Forelimb muscle (tissue), 1 donor: ENCODE data around the gene LANCL1. TPM values are rescaled to one million over a fixed set of nuclear protein-coding genes. Genes with fewer than 3 reads are reported as not detected.

Source experiments
- DNase-seq: peaks from one replicate; pipeline ENCODE4 v3.0.0-alpha.2; 2013; ENCODE audit warnings: low read depth
- polyA plus RNA-seq: library from polyadenylated mRNA; unstranded; fragments of 120-200 nt; gene quantifications from one replicate; pipeline ENCODE4 v1.2.1, GENCODE V29; 2013; ENCODE audit not compliant: insufficient read length

Gene LANCL1, protein sequence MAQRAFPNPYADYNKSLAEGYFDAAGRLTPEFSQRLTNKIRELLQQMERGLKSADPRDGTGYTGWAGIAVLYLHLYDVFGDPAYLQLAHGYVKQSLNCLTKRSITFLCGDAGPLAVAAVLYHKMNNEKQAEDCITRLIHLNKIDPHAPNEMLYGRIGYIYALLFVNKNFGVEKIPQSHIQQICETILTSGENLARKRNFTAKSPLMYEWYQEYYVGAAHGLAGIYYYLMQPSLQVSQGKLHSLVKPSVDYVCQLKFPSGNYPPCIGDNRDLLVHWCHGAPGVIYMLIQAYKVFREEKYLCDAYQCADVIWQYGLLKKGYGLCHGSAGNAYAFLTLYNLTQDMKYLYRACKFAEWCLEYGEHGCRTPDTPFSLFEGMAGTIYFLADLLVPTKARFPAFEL
- 52.4 TPM for polyA plus RNA-seq

DNA sequence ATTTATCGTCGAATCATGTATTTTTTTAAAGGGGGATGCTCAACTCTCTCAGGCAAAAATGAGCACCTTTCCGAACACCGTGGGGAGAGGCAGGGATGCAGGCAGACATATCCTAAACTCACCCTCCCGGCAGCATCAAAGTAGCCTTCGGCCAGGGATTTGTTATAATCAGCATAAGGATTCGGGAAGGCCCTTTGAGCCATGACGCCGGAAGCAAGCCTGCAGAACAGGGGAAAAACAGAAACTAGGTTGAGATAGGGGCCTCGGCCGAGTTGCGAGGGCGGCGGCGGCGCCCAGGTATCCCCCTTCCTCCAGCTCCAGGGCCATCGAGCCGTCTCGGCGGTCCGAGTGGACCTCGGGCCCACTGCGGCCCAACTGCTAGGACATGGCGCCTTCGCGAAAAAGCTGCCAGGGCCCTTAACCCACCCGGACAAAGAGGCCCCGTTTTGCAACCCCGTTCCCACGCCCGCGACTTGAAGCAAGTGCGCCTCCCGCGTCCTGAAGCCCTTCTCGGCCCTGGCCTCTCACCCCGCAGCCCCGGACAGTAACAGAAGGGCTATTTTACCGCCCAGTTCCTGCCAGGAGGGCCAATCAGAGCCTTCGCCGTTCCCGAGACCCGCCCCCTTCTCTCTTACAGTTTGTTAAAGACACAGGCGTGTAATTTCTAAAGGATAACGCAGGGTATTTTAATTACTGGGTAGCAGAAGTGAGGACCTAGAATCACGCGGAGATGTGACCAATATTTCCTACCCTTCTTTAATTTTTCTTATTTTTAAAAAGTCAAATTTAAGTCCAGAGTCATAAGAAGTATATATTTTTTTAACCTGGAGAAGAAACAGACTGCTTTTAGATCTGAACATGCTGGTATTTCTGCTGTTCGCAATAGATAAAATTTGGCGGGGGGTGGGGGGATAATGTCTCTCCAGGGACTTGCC, at the start of gene LANCL1:
TSS of gene LANCL1 (minus strand) at position 566 of the 935 bp plus-strand sequence. CDS start at position 203, 363 bp downstream.
- peak; percentile 58 for DNase-seq

DNA sequence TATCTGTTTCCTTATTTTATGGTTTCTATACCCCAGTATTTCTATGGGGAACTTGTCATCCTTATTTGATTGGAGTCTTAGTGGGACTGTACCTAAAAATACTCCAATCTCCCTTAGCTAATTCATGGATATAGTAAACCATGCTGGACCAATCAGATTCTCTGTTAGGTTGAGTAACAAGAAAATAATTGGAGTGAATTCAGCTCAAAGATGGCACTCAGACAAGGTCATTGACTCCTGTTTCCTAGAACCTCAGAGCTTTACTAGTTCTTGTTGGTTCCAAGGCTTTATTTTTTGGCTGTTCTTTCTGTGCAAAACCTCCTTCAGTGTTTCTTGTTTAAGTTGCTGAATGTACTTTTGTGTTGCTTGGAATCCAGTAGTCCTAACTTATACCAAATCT, 48.0 kb upstream of the LANCL1 start:
- no peak for DNase-seq

DNA sequence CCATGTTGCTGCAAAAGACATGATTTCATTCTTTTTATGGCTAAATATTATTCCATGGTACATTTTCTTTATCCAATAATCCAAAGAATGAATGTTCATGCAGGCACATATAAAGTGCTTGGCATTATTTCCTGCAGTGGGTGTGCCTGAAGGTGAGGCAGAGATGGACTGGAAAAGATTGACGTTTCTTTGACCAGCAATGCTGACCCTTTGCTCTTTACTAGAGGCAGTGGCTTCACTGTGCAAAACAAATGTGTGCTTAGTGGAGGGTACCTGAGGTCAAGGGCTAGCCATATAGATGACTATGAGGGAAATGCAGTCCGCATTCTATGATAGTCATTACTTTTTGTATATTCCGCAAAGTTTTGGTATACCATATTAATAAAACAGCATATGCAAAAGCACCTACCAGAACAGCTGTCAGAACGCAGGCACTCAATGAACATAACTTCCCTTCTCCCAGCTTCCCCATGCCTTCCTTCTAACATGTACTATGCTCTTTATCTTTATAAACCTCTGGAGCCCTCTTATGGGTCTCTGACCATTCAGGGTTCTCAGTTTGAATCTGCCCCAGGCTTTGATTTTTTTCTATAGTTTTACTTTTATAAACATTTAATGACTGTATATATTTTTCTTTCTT, 47.2 kb upstream of the LANCL1 start:
- DNase-seq = no peak

DNA sequence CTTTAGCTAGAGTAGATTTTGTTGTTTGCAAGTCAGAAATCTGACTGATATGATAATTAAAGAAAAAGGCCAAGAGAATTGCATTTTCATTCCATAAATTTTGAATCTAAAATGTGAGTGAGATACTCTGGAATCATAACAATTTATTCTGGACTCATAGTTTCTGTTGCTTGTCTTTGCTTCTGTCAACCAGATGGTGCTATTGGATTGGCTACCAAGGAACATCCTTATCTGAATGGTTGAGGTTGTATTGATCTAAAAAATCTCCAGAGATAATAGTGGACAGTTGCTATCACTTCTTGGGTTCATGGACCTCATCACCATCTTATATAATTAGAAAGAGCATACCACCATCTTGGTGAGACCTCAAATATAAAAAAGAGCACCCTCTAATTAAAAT, 45.8 kb upstream of the LANCL1 start:
- DNase-seq = no peak

DNA sequence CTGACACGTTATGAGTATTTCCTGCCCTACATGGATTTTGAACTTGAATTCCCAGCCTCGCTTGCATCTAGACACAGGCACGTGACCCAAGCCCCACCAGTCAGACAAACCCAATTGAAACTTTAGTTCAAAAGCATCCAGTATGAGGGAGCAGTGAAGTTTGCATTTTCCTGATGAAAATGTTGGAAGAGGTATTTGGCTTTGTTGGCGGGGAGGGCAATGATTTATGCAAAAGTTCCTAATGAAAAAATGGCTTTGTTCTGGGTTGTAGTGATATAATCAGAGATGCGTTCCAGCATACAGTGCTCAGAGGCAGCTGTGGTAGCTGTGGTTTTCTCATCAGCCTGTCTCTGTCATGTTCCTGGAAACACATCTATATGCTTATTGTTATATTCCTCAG, 43.0 kb upstream of the LANCL1 start:
- no peak for DNase-seq

DNA sequence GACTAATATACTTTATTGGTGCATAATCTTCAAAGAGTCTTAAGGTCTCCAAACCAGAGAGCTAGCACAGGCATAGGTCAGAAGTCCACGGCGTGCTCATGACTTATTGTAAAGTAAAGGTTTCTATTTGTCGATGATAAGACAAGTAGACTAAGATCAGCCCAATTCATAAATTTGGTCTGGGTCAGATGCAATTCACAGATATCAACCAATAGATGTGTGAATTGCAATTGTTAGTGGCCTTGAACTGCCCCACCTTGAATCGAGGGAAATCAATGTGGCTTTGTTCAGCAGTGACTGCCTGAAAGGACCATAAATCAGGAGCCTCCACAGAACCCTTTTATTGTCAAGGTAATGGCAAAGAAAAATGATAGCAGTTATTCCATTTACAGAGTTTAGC, 40.7 kb upstream of the LANCL1 start:
- no peak for DNase-seq

DNA sequence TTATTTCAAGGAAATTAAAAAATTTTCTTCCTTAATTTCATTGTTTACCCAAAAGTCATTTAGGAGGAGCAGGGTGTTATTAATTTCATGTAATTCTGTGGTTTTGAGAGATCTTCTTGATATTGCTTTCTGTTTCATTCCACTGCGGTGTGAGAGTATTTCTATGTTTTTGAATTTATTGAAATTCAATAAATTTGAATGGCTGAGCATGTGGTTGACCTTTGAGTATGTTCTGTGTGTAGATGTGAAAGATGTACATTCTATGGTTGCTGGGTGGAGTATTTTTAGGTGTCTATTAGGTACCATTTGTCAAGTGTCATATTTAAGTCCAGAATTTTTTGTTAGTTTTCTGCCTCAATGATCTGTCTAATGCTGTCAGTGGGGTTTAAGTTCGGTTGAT, 39.4 kb upstream of the LANCL1 start:
- DNase-seq = no peak

DNA sequence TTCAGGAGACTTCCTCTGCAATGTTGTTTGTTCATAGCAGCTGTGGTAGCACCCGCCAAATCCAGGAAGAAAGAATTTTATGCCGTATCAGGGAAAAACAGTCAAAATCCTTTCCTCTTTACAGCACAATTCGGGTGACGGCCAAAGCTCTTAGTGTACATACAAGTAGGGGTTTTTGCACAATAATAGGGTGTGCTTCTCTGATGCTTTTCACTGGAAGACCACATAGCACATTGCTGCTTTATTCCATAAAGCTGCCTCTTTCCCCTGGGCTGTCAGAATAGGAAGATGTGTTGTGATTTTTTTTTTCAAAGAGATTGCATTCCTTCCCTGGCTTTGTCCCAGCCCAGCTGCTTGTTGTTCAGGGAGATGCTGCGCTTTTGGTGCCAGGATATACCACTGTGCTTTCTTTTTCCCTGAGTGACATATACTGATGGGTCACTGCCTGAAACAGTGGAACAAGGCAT, 27.2 kb upstream of the LANCL1 start:
- peak; percentile 29 for DNase-seq

DNA sequence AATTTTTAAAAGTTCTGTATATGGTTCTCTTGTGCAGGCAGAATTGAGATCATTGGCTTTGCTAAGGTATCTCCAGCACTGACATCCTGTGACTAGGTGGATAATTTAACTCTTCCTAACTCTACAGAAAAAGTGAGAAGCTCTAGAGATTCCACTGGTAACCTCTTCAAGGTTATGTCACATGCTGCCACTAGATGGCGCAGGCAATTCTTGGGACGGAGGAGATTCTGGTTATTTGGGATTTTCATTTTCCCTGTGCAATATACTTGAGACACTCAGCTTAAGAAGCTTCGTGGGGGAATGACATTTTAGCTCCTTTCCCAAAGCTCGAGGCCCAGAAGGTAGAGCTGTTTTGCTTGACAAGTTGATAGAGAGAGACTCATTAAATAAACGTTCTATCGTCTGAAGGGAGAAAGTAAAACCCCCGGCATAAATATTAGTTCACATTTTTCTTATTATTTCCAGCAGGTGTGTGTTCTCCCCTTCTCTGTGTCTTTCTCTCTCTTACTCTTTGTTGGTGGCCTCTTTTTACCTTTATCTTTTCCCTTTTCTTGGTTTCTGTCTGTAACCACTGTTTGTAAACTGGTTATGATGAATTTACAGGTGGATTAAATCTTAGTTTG, 26.6 kb upstream of the LANCL1 start:
- peak; percentile 41 for DNase-seq

DNA sequence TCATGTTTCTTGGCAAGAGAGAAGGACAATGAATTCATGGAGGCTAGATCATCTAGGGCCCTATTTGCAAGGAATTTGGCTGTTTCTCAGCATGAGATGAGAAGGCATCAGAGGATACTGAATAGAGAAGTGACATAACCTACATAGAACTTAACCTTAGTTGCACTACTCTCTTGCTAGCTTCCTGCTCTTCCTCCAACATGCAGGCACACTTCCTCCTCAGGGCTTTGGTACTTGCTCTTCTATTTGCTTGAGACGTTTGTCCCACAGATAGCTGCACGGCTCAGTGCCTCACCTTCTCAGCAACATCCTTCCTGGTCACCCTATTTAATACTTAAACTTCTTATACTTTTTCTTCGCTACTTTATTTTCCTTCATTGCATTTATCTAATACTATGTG, 20.0 kb upstream of the LANCL1 start:
- DNase-seq = no peak

DNA sequence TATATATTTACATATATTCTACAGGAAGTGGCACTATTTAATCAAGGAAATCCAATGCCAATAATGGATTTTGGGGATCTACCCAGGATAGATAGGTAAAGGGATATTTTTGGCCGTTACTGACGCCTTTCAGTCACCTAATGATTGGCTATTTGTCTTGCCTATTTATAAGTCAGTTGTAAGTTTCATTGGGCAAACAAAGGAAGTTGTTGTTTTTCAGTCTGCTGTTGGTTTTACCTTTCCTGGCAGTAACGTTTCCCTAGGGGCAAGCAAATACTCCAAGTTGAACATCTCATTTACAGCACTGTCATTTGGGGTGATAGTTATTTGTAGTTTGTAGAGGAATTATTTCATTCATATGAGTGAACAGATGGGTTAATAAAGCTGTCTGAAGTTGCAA, 17.0 kb upstream of the LANCL1 start:
- no peak for DNase-seq

DNA sequence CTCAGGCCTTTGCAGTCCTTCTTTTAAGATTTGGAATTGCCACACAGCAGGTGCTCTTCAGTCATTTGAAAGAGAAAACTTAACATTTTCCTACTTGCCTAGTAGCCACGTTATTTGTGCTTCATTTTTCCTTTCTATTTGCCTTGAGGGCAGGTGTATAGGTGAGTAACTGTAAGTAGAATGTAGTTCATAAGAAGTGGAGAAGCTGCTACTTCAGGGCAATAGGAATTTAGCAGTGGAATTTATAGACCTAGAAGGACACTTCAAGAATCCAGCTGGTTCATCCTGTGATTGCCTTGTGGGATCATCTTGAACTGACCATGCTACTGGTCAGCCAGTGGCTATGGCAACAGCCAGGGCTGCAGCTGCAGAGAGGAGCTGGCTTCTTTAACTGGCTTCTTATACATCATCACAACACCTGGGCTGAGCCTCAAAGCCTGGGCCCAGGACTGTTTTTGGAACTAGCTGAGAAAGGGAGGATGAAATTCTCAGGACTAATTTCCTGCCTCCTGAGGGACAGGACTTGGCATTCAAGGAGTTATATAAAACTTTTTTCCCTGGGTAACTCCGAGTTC, 5.1 kb upstream of the LANCL1 start:
- DNase-seq = peak; percentile 56

DNA sequence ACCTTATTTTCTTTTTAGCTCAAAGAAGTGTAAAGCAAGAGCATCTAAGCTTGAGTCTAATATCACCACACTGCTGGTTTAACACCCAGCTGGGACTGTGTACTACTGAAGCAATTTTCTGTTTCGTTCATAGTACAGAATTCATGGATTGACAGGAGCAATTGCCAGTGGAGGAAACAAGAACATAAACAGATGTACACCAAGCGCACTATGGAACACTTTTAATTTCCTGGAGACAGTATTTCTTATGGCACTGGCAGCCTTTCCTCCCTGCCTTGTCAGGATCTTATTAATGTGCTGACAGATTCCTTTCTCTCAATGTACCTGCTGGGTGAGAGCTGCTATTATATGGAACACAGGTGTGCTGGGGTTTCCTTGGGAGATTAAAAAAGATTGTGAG, 4.2 kb upstream of the LANCL1 start:
- no peak for DNase-seq

DNA sequence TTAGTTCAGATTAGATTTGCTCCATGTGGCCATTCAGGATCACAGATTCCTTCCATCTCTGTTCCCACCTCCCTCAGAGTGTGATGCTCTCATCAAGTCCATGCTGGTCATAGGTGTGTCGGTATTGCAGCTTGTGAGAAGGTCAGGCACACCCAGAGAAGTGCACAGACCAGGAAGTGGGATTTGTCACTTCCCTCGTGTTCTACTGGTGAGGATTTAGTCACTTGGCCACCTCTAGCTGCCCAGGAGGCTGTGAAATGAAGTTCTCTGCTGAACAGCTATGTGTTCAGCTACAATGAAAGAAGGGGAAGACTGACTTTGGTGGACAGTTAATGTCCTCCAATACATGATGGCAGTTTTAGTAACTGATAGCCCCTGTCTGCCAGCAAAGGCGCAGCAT, 3.5 kb upstream of the LANCL1 start:
- no peak for DNase-seq

DNA sequence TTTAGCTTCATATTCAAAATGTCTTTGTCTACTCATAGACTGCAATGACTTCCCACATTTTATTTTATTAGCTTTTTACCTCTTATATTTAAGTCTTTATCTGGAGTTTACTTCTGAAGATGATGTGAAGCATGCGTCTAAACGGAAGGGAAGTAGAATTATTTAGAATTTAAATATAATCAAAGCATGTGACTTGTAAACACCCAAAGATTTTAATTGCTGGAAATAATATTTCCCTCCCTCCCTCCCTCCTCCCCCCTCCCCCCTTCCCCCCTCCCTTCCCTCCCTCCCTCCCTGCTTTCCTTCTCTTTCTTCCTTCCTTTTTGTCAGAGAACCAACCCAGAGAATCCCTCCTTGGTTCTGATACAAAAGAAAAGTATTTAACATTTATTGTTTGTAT, 2.1 kb upstream of the LANCL1 start:
- no peak for DNase-seq

DNA sequence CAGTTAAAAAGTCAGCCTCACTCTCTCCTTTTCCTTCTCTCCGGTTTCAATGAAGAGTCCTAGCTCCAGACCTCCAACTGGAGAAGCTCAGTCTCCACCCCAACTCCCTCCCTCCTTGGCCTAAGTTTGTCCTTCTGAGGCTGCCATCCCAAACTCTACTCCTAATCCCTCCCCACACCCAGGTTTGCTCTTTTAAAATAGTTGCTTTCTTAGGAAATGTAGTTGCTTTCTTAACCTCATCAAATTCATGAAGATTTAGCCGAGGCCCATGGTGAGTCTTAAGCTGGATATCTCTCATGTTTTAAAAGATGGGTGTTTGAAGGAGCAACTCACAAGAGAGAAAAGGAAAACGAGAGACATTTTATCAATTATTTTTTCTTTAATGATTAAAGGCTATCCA, 937 bp upstream of the LANCL1 start:
- no peak for DNase-seq

DNA sequence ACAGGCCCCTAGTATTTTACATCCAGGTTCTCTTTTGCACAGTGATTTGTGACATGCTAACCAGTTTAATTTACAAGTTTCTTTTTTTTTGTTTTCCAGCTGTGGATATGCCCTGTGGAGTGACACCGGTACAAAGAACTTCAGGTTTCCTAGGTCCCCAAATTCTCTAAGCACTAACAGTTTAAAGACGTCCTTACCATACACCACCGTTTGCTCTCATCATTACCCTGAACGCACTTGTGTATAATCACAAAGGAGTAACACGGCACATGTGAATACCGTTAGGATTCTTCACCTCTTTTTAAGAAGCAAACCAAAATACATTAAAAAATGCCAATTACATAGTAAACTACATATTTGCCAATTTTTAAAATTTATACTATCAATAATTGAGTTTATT, 853 bp downstream of the LANCL1 start:
- DNase-seq = no peak

DNA sequence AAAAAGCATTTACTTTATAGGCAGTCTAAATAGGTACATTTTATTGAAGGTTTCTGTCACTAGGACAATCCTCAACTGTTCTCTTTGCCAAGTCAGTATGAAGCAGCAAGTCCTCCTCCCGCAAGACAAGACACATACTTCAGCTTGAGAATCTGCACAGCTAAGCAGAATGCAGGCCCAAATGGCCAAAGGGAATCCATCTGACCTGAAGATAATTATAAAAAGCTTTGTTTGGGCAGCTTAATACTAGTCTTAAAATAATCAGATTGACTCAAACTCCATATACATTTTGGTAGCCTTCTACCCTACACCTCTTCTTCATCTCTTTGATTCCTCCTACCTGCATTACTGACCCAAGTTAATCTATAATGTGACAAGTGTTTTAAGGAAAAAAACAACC, 1.8 kb downstream of the LANCL1 start:
- DNase-seq = no peak

DNA sequence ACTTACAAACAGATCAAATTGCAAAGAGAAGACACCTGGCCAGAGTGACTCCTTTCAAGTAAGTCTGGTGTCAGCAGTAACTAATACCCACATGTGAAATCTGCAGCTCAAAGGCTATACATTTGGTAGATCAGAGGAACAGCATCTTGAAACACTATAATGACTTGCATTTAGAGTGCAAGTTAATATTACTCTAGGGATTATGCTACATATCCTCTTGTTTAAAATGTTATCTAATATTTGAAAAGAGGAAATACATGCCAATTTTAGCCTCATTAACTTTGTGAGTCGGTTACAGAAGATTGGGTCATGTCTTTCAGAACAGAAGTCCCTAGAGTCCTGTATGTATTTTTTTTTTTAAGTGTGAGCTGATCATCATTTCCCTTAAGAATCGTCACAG, 15.2 kb downstream of the LANCL1 start:
- DNase-seq = no peak

DNA sequence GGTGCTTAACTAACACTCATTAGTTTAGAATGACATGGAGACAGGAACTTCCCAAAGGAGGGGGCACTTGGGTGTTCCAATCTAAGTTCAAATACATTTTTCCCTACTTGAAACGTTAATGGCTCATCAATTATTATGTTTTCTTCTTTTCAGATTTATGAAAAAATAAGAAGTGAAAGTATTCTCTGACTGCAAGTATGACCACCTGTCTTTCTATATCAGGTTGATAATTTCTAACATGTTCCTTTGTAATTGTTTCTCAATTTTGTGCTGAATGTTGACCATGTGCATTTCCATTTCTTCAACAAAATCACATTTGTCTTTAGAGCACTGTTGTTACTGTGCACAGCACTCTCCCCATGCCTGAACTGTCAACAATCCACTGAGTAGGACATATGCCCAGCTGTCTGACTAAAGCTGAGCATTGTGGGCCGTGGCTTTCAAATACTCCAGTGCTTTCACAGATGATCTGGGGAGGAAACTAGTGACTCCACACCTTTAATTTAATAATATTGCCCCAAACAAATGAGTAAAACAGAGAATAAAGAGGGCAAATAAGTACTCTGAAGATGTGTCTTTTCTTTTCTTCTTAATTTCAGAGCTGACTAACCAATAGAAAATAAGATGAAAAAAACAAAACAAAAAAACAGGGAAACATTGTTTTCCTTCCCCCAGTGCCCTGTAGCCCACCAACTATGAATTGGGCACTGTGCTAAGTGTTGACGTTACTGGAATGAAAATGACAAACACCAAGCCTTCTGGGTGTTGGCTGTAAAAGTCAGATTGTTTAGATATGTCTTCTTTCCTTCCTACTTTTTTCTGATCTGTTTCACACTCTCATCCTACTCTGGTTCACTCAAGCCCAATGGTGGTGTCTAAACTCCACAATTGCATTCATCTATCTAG, 16.0 kb downstream of the LANCL1 start:
- no peak for DNase-seq
